GM12892 (cell line): Measurements from ENCODE around the gene PLPP4.

Experiments used
- POLR2A ChIP-seq: IDR thresholded peaks from 2 replicates; pipeline ENCODE4 v1.6.1; 2011; ENCODE audit warnings: low read depth, low read length, control low read depth
- POLR2AphosphoS5 ChIP-seq: IDR thresholded peaks from 2 replicates; pipeline ENCODE4 v1.6.1; 2011; ENCODE audit warnings: low read depth, low read length, control low read depth
- TAF1 ChIP-seq: IDR thresholded peaks from 2 replicates; pipeline ENCODE4 v1.6.1; 2011; ENCODE audit warnings: low read depth, mild to moderate bottlenecking, control low read depth, low read length, borderline replicate concordance

- no peak for TF ChIP-seq TAF1
- TF ChIP-seq POLR2AphosphoS5, result no peak
- no peak for TF ChIP-seq POLR2A
Measured at GRCh38 chr10:120616311-120616911, 159.4 kb downstream of the PLPP4 start.
